GM19395 (cell line): ENCODE data around the gene SIX2.

Source experiments
- ATAC-seq: cut with Tn5 transposase; IDR thresholded peaks from one replicate; pipeline ENCODE4 v1.9.1; 2021; ENCODE audit warnings: mild to moderate bottlenecking, moderate library complexity; ENCODE audit not compliant: unreplicated experiment

Gene SIX2

GRCh38 chr2:45003579-45004551 lies 5.4 kb downstream of the SIX2 start:
- ATAC-seq = no peak

DNA sequence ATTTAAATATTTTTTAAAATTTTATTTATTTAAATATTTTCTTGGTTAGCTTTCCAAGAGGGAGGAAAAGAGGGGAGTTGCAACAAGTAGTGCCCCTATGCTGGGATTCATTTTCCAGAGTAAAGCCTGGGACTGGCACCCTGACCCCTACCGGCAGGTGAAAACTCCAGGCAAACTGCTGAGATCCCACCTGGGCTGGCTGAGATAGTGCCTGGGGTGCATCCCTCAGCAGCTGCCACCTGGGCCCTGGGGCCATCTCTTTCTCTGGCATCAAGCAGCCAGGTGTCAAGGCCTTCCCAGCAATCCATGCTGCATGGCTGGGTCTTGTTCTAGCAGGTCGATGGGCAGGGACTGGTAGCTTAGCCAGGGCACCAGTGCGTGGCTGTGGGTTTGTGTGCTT lies 6.6 kb downstream of the SIX2 start:
- ATAC-seq = no peak

GRCh38 chr2:45001869-45002385 lies 7.3 kb downstream of the SIX2 start:
- ATAC-seq = no peak

- ATAC-seq = no peak
Measured at GRCh38 chr2:45000921-45001868, 8.1 kb downstream of the SIX2 start.

GRCh38 chr2:45000341-45000901 lies 8.8 kb downstream of the SIX2 start:
- ATAC-seq = no peak

- ATAC-seq = no peak
Measured at GRCh38 chr2:44999540-44999939, 9.7 kb downstream of the SIX2 start.

- ATAC-seq = no peak
Measured at GRCh38 chr2:44997963-44998362, 11.3 kb downstream of the SIX2 start.

- ATAC-seq = no peak
Measured at GRCh38 chr2:44996356-44996755, 12.9 kb downstream of the SIX2 start.

DNA sequence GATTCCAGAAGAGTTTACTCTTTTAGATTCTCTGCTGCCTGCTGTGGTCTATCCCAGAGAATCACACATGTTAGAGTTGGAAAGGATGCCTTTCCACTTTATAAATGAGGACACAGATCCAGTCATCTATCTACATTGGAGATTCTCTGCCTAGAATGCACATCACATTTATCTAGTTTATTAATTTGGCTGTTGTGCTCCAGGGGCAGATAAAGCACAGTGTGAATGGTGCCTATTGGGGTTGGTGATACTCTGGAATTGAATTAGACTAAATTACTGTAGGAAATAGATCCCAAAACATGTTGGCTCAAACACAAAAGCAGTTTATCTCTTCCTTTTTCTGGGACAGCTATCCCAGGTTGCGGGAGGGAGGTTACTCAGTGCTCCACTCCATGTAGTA lies 14.9 kb downstream of the SIX2 start:
- ATAC-seq = no peak

DNA sequence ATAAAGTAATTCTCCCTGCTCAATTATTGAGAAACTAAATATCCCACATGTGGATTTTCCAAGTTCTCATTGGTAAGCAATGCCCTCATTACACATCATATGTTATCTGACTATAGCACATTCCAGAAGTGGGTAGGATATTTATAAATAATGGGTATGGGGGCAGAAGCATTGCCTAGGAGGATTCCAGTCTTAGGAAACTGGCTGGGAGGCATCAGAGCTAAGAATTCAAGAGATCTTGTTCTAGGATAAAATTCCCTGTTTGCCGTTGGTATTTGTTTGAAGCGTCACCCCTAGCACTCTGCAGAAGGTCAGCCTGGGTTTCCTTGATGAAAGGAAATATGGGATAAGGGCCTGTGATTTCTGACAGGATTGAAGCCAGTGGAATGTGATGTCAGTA lies 20.1 kb downstream of the SIX2 start:
- no peak for ATAC-seq

DNA sequence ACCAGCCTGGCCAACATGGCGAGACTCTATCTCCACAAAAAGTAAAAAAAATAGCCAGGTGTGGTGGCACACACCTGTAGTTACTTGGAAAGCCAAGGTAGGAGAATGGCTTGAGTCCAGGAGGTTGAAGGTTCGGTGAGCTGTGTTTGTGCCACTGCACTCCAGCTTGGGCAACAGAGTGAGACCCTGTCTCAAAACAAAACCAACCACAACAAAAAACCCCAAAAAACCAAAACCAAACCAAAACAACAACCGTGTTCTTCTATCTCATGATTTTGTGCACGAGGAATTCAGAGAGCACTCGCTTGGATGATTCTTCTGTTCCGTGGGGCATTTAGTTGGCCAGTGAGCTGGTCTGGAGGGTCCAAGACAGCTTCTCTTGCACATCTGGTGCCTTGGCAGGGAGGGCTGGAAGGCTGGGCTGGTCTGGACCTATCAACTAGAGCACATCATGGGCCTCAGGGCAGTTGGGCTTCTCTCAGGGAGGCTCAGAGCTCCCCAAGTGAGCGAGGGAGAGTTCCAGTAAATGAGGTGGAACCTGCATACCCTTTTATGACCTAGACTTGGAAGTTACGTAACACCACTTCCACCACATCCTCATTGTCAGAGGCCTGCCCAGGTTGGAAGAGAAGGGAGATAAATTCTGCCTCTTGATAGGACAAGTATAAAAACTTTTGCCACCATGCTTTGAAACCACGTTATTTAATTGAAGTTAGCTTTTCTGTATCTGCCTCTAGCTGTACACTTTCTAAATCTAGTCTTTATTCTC lies 25.2 kb downstream of the SIX2 start:
- ATAC-seq = no peak

GRCh38 chr2:44981714-44982108 lies 27.5 kb downstream of the SIX2 start:
- no peak for ATAC-seq

GRCh38 chr2:44980751-44981713 lies 28.2 kb downstream of the SIX2 start:
- ATAC-seq = no peak

GRCh38 chr2:44979581-44979980 lies 29.7 kb downstream of the SIX2 start:
- ATAC-seq = no peak

- no peak for ATAC-seq
Measured at GRCh38 chr2:44975571-44976450, 33.4 kb downstream of the SIX2 start.

DNA sequence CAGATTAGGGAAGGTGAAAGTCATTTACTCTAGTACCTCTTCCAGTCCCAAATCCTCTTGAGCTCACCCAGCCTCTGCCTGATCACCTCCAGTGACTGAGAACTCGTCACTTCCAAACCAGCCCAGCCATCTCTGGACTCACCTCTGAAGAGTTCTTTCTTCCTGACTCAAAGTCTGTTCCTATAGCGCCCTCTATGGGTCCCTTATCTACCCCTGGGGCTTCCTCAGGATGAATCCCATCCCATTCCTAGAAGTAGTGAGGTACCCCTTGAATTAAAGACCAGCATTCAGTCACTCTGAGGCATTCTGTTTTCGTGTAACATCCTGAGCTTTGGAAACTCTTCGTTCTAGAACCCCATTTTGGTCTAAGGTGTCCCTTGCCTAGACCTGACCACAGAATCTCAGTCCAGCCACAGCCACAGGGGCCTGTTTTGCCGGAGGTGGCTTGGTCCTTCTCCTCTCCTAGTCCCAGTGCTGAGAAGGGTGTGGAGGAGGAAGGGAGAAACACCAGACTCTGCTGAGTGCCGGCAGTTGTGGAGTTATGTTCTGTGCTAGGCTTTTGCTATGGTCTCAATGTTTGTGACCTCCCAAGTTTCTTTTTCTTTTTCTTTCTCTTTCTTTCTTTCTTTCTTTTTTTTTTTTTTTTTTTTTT lies 35.1 kb downstream of the SIX2 start:
- no peak for ATAC-seq

- no peak for ATAC-seq
Measured at GRCh38 chr2:44972771-44973535, 36.3 kb downstream of the SIX2 start.
